Ovary (tissue), 3 donors: ENCODE data around the gene SPDEF.

Source experiments
- CTCF ChIP-seq, 3 donors: fragments of 450-650 bp in 2 of 3; fragments of 200-600 bp in 1 of 3; IDR thresholded peaks; one replicate each; pipeline versions ENCODE4 v1.5.1 to v1.8.0; 2016 to 2022; ENCODE audit warnings: antibody characterized with exemption in 3 of 3, mild to moderate bottlenecking in 1 of 3
- EP300 ChIP-seq: sonication (generic); formaldehyde crosslinking; IDR thresholded peaks from one replicate; pipeline ENCODE4 v1.6.1; 2017; ENCODE audit warnings: antibody characterized with exemption
- donor health status: DM: no; HTN: no; CAD: no.

- TF ChIP-seq EP300 (no peak), CTCF (IDR thresholded peaks at IDR 0.05) (no peak)
These were observed 42.6 kb upstream of the SPDEF start for GRCh38 chr6:34598712-34599111.
